NCI-H460 (cell line): ENCODE measurements around the gene KDM2A. TPM values are rescaled to one million over a fixed set of nuclear protein-coding genes. Genes with fewer than 3 reads are reported as not detected.
A peak's percentile ranks its signal among the peaks of the same experiment; 100 is the strongest.
"Not testable (repeated sequence)": the region's sequence is repeated elsewhere in the genome, so short reads cannot be mapped to it uniquely, and the experiment has no call there.

Experiments used
- DNase-seq: peaks from one replicate; pipeline ENCODE4 v3.0.0-alpha.2; 2016; ENCODE audit warnings: low read depth; ENCODE audit errors: extremely low read depth
- total RNA-seq: library from RNA; depleted of rRNA; stranded (reverse); fragments of >200 nt; shearing (Covaris generic); gene quantifications from 2 replicates; pipeline ENCODE4 v1.2.3, GENCODE V29; 2014

Gene KDM2A
- total RNA-seq, 1 experiment from 2014 or later = 18.5 TPM

DNA sequence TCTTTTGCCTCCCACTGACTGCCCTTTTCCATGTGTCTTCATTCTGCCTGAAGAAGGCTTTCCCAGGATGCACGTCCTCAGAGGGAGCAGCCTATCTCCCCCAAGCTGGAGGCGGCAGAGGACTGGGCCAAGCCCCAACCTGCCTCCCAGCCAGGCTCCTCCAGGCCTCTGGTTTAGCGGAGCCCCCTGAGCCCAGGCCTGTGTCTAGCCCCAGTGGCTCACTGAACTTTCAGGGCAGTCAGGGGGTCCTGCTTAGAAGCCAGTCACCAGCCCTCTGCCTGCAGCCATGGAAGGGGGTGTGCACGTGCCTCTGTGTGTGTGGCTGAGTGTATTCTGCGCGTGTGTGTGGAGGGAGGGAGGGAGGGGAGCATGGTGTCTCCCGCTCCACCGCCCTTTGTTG is 136.8 kb downstream of the KDM2A start:
- no peak for DNase-seq

DNA sequence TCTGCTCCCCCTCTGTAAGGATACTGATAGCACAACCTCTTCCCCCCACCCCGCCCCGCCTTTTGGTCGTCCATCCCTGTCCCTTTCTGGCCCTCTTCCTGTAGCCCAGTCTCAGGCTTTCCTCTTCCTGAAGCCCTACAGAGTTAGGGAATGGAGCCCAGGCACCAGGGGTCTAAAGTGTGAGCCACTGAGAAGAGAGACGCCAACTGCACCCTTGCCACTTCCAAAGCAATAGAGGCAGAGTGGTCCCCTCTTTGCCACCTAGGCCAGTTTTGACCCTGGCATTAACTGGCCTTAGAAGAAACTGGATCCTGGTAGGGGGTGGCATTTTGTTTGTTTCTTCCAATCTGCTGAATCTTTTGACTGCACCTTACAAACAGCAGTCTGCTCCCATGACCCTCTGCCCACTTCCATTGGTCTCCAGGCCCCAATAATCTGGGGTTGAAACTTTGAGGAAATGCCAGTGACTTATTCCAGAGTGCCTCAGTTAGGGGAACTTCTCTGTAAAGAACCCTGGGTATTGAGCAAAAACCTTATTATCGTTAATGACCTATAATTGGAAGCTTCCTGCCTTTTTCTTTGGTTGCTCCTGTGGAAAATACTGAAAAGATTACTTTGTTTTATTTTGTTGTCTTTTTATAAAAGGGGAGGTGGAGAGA is 137.5 kb downstream of the KDM2A start:
- DNase-seq = no peak

DNA sequence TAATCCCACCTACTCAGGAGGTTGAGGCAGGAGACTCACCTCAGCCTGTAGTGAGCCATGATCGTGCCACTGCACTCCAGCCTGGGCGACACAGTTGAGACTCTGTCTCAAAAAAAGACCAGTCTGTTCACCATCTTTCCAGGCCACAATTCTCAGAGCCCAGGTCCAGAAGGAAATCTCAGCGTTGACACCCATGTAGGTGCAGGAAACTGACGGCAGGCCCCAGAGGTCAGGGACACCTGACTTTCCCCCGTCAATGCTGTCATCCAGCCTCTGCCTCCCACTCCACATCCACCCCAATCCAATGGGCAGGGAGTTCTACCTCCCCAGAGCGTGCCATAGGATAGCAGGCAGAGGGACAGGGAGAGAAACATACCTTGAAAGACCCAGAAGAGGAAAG is 141.3 kb downstream of the KDM2A start:
- DNase-seq = no peak

DNA sequence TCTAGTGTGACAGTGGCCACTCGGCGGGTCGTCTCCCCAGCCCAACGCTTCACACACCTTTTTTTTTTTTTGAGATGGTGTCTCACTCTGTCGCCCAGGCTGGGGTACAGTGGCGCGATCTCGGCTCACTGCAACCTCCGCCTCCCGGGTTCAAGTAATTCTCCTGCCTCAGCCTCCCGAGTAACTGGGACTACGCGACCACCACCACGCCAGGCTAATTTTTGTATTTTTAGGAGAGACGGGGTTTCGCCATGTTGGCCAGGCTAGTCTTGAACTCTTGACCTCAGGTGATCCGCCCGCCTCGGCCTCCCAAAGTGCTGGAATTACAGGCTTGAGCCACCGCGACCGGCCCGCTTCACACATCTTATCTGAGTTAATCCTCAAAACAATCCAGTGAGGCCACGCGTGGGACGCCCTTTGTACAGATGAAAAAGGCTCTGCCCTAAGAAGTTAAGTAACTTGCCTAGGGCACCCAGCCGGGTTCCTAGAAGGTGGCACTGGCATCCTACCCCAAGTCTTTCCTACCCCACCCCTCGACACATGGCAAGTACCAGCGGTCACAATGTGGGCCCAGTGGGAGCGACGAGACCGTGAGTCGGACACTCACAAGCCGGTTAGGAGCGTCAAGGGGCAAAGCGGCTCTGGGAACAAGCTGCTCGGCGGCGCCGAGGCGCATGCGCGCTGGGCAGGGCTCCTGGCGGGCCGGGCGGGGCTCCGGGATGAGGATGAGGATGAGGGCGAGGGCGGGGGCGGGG is 142.0 kb downstream of the KDM2A start:
- DNase-seq = not testable (repeated sequence)

DNA sequence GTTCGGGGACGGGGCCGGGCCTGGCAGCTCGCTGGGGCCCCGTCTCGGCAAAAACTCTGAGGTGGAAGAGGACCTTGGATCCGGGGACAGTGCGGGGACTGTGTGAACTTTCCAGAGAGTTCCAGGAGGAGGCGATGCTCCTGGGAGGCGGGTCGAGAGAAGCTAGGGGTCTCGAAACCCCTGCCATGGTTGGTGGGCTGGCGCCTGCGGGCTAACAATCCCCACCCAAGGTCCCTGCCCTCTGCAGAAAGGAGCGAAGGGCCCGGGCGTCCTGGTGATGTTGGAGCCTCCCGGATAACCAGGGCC is 142.5 kb downstream of the KDM2A start:
- DNase-seq = no peak

DNA sequence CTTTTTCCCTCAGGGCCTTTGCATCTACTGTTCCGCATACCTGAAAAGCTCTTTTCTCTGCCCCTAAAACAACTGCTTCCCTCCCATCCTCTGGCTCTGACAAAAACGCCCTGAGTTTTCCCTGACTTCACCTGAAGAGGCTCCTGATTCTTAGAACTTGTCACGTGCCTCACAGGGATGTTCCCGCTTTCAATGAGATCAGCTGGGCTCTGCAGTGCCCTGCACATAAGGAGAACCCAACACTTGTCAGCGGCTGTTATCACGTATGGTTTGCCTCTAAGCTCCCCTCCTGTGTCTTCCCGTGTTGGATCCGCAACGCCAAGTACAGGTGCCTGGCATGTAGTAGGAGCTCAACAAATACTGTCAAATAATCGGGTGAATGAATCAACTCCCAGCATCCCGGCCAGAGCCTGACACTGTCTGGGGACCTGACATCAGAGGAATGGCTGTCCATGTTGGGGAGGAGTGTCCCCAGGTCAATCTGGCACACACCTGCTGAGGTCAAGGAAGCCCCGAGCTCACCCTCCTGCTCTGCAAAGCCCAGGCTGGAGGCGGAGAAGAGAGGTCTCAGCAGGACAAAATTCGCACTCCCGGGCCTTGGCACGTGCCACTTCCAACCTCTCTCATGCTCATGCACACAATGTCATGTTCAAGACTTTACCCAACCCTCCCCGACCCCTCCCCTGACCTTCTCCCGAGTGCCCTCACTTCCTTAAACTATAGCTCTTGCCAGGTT is 143.1 kb downstream of the KDM2A start:
- no peak for DNase-seq

DNA sequence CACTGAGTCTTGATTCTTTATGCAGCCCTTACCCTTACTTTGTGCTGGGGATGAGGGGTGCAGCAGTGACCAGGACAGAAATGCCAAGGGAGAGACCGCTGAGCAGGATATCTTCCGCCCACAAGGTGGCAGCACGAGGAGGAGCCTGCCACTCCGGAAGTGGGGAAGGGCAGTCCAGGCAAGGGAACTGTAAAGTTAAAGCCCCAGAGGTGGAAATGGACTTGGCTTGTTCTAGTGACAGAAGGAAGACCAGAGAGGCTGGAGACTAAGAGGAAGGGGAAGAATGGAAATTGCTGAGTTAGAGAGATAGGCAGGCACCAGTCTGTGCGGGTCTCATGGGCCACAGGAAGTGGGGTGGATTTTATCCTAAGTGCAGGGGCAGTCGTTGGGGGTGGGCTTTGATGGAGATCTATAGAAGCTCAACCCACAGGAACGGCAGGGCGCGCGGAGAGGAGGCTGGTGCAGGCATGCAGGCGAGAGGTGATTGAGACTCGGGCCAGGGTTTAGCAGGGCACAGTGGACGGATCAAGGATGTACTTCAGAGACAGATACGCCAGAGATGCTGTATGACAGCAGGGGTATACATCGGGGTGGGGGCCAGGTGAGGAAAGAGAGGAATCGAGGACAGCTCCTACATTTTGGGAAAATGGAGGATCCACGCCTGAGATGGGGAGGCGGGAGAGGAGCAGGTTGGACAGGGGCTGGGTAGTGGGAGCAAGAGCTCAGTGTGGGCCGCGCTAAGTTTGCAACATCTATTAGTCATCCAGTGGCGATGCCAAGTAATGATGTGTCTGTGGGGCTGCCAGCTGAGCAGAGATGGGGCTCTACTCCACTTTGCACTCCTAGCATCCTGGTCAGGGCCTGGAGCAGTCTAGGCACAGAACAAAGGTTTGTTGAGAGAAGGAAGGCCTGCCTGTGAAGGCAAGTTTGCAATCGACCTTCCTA is 143.9 kb downstream of the KDM2A start:
- no peak for DNase-seq

DNA sequence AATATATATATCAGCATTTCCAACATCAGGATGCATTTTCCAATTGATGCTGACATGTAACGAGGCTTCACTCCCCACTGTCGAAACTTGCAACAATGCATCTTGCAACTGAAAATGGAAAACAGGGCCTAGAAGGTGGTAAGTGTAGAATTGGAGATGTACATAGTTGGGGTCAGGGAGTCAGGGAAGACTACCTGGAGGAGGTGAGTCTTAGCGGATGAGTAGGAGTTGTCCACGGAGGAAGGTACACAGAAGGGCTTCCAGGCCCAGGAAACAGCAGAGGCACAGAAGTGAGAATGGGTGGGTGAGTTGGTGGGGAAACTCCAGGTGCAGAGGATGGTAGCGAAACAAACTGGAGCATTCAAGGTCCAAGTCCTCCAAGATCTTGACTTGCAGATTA is 145.2 kb downstream of the KDM2A start:
- no peak for DNase-seq

DNA sequence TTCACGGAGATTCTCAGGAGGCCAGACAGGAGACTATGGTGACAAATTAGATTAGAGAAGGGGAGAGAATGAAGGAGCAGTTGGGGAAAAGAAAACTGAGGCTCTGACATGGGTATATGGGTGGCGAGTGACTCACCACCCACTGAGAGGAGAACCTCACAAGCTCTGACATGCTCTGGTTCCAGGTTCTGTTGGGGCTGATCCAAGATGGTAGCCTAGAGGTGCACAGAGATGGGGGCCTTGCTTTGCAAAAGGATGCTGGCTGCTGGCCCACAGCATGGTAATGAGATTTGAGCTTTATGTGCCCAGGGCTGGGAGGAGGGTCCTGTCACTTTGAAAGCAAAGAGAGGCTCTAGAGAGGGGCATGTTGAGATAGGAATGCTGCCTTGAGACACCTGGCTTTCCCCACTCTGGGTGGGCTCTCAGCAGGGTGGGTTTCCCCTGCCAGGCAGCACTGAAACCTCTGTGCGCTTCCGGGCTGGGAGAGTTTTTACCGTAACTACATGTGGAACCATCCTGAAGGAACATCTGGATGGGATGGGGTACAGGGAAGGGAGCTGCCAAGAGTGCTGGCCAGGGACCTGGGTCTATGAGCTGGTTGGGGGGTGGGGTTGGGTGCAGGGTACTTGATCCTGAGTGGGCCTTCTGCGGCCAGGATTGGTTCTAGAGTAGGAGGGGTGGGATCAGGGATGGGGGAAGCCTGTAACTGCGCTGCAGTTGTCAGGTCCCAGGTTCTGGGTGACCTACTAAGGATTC is 146.0 kb downstream of the KDM2A start:
- no peak for DNase-seq

DNA sequence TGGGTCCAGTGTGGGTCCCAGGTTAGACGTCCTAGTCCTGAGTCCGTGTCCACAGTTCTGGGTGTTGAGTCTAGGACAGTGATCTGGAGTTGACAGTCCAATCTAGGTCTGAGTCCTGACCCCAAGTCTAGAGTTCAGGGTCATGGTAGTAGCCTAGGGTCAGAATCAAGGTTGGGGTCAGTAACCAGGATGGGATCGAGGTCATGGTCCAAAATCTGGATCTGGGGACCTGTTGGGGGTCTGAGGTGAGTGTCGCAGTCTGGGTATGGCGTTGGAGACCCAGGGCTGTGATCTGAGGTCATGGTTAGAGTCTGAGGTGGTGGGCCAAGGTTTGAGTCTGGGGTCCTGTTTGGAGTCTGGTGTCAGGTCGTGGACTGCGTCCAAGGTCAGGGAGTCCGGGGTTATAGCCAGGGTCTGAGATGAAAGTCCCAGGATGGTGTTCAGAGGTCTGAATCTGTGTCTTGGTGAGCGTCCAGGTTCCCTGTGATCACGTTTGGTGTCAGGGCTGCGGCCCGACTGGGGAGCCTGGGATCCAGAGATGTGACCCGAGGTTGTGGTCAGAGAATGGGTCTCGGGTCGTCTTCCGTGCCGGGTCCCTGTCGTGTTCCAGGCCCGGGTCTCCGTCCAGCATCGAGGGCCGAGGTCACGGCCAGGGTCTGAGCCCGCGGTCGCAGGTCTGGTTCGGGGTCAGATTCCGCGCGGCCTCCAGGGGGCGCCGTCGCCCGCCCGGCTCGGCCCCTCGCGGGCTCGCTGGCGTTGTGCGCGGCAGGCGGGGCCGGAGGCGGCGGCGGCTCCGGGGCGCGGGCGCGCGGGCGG is 146.8 kb downstream of the KDM2A start:
- DNase-seq = peak; percentile 46

DNA sequence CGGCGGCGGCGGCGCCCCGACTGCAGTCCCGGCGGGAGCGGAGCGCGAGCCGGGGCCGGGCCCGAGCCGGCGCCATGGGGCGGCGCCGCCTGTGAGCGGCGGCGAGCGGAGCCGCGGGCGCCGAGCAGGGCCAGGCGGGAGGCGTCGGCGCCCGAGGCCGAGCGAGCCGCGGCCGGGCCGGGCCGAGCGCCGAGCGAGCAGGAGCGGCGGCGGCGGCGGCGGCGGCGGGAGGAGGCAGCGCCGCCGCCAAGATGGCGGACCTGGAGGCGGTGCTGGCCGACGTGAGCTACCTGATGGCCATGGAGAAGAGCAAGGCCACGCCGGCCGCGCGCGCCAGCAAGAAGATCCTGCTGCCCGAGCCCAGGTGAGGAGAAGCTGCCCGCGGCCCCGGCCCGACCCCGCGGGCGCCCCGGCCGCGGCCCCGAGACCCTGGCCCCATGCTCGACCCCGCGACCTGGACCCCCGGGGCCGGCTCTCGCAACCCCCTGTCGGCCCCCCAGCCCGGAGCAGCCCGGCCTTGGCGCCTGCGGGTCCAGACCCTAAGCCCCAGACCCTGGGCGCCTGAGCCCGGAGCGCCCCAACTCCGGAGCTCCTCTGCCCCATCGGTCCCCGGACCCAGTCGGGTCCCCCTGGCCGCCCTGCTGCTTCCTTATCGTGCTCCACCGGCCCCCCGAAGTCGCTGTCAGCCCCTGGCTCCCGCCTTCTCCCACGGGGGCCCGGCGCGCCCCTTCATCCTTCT is 147.6 kb downstream of the KDM2A start, which contains the start of gene GRK2:
Gene GRK2 (plus strand): TSS at position 25 of the 739 bp plus-strand sequence. CDS start 227 bp downstream, at position 252.
- DNase-seq = no peak

DNA sequence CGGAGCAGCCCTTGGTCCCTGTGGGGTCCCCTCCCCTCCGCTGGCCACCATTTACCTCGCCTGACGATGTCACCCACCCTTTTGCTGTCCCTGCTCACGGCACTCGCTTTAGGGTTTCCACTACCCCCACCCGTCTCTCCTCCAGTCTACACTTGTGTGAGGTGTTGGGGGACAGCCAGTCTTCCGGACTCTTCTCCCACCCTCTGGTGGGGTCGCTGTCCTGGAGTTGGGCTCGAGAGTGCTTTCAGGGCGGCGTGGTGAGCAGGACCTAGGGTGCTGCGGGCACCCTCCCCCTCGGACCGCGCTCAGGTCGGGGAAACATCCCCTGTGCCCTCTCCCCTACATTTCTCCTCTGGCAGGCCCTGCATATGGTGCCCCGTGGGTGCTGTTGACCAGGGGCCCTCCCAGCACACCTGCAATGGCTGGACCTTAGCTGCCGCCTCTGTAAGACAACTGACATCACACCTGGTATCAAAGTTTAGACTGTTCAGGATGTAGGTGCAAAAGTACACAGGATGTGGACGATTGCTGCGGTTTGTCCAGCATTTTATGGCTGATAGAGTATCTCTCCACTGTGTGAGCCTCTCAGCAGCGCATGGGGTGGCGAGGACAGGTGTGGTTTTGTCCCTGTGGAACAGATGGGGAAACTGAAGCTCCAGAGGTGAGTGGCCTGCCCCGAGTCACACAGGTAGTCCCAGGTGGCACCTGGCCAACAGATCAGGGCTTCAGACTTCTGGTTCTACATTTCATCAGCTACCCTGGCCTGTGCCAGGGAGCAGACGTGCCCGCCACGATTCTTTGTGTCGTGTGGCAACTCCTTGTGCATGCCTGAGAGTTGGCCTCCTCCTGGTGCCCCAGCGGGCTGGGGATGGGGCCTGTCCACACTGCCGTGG is 148.4 kb downstream of the KDM2A start:
- DNase-seq = no peak

DNA sequence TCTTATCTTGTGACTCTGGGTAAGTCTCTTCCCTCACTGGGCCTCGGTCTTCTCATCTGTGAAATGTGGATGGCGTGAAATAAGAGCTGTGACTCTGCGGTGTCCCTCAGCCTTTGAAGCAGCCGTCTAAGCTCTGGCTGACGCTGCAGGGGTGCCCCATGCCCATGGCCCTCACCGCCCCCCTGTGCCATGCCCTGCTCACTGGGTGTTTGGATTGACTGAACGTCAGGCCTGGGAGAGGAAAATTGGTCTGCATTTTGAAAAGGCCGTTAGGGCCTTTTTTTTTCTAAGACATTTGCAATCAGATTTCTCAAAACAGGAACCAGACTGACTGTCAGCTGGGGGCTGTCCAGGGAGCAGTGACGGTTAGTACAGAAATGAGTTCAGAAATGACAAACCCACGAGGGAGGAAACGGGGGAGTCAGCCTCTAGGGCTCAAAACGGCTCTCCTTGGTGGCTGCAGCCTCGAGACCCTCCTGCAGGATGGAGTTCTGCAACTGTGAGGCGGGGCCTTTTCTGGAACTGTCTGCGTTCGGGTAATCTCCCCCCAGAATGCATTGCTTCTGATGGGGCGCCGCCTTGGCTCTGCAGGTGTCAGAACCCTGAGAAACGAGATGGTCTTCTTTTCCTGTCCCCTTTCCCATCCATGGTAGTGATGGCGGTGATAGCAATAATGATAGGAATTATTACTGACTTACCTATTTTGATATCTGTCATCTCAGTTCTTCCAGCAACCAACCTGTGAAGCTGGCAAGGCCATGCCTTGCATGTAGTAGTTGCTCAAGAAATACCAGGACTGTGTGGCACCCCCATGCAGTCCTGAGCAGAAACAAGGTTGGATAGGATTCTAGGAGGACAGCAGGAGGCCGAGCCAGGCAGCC is 149.3 kb downstream of the KDM2A start:
- DNase-seq = no peak

DNA sequence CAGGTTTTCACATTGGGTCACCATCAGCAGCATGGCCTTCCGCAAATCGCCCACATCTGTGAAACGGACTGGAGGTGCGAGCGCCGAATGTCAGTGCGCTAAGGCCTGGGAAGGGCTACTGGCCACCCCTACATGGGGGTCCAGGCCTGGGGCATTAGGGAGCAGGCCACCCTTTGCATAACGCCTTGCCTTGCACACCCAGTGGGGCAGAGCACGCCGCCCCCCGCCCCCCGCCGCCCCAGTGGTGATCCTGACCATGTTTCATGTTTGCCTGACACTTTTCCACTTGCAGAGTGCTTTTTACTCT is 149.9 kb downstream of the KDM2A start:
- DNase-seq = no peak

DNA sequence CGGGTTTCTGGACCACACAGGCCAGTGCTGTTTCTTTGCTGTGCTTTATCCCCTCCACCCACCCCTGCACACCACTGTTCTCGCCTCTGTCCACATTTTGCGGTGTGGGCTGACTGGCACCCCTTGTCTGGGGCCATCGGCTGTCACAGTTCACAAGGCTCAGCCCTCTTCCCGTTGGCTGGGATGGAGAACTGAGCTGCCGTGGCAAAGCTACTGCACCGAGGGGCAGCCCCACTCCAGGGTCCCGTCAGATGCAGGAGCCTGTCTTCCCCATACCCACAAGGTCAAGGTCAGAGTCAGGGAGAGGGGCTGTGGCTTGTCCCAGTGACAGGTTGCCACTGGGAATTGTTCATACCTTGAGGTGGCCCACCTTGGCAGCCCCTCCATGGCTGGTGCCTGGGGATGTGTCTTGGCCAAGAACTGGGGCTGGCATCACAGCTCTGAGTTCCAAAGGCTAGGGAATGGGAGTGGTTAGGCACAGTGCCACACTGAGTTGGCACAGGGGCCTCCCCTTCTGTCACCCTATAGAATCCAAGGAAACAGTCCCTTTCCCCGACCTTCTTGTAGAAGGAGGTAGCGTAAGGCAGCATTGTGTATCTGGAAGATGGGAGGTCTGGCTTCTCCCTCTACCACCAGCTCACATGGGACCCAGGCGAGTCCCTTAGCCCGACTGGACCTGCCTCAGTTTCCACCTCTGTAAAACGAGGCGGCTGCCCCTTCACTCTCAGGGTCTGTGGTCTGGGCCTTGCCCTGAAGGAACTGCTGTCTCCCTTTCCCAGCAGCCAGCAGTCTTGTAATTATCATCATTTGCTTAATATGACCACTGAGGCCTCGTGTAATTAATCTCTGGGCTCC is 150.6 kb downstream of the KDM2A start:
- DNase-seq = no peak
